ENCODE measurements around the gene ZBP1.

ZBP1 gene

GRCh38 chr20:57574954-57575353, 45.3 kb downstream of the ZBP1 start:
- Histone ChIP-seq H3K4me1 (ENCODE audit: control insufficient read depth, insufficient read depth, low read length) (peaks cover 15% of the 10 kb centered on the region), H3K4me3 (ENCODE audit: low read depth, low read length) (no peak overlapping the region), H3K36me3 (ENCODE audit: control insufficient read depth, insufficient read depth, low read length) (no peaks in the 10 kb centered on the region), H3K27ac (ENCODE audit: low read depth, low read length) (no peak overlapping the region), H3K9ac (ENCODE audit: low read length) (no peak overlapping the region), H3K9me3 (ENCODE audit: control insufficient read depth, insufficient read depth, low read depth, low read length) (no peaks in the 10 kb centered on the region), H3K27me3 (ENCODE audit: control insufficient read depth, insufficient read depth, low read length) (0 out of 2 replicates have a peak, but pooled peaks cover 5% of the 10 kb centered on the region)

- Histone ChIP-seq H3K36me3 (ENCODE audit: control insufficient read depth, insufficient read depth, low read length) (no peaks in the 10 kb centered on the region), H3K4me3 (ENCODE audit: low read depth, low read length) (no peak overlapping the region), H3K9me3 (ENCODE audit: control insufficient read depth, insufficient read depth, low read depth, low read length) (no peaks in the 10 kb centered on the region), H3K27me3 (ENCODE audit: control insufficient read depth, insufficient read depth, low read length) (0 out of 2 replicates have a peak, but pooled peaks cover 5% of the 10 kb centered on the region), H3K27ac (ENCODE audit: low read depth, low read length) (no peak overlapping the region), H3K4me1 (ENCODE audit: control insufficient read depth, insufficient read depth, low read length) (peaks cover 15% of the 10 kb centered on the region), H3K9ac (ENCODE audit: low read length) (no peak overlapping the region)
Observed at GRCh38 chr20:57573894-57574293, 46.3 kb downstream of the ZBP1 start.

- H3K27me3 ChIP-seq (ENCODE audit: control insufficient read depth, insufficient read depth, low read length), result 0 out of 2 replicates have a peak, but pooled peaks cover 5% of the 10 kb centered on the region
- H3K27ac ChIP-seq (ENCODE audit: low read depth, low read length), result no peak overlapping the region
- H3K9ac ChIP-seq (ENCODE audit: low read length), result no peak overlapping the region
- H3K4me3 ChIP-seq (ENCODE audit: low read depth, low read length), result no peak overlapping the region
- H3K4me1 ChIP-seq (ENCODE audit: control insufficient read depth, insufficient read depth, low read length), result peaks cover 15% of the 10 kb centered on the region
- H3K9me3 ChIP-seq (ENCODE audit: control insufficient read depth, insufficient read depth, low read depth, low read length), result no peaks in the 10 kb centered on the region
- no peaks in the 10 kb centered on the region for H3K36me3 ChIP-seq (ENCODE audit: control insufficient read depth, insufficient read depth, low read length)
Observed at GRCh38 chr20:57573242-57573641, 47.0 kb downstream of the ZBP1 start.

GRCh38 chr20:57571782-57572416, 48.3 kb downstream of the ZBP1 start:
- H3K4me1 ChIP-seq (ENCODE audit: control insufficient read depth, insufficient read depth, low read length), result peaks cover 15% of the 10 kb centered on the region
- H3K27ac ChIP-seq (ENCODE audit: low read depth, low read length), result no peak overlapping the region
- H3K27me3 ChIP-seq (ENCODE audit: control insufficient read depth, insufficient read depth, low read length), result 0 out of 2 replicates have a peak, but pooled peaks cover 5% of the 10 kb centered on the region
- no peaks in the 10 kb centered on the region for H3K36me3 ChIP-seq (ENCODE audit: control insufficient read depth, insufficient read depth, low read length)
- H3K9ac ChIP-seq (ENCODE audit: low read length), result no peak overlapping the region
- H3K9me3 ChIP-seq (ENCODE audit: control insufficient read depth, insufficient read depth, low read depth, low read length), result no peaks in the 10 kb centered on the region
- no peak overlapping the region for H3K4me3 ChIP-seq (ENCODE audit: low read depth, low read length)

GRCh38 chr20:57570920-57571319, 49.3 kb downstream of the ZBP1 start:
- H3K36me3 ChIP-seq (ENCODE audit: control insufficient read depth, insufficient read depth, low read length), result no peaks in the 10 kb centered on the region
- H3K27me3 ChIP-seq (ENCODE audit: control insufficient read depth, insufficient read depth, low read length), result 0 out of 2 replicates have a peak, but pooled peaks cover 5% of the 10 kb centered on the region
- no peak overlapping the region for H3K4me3 ChIP-seq (ENCODE audit: low read depth, low read length)
- H3K4me1 ChIP-seq (ENCODE audit: control insufficient read depth, insufficient read depth, low read length), result peaks cover 9% of the 10 kb centered on the region
- H3K9me3 ChIP-seq (ENCODE audit: control insufficient read depth, insufficient read depth, low read depth, low read length), result no peaks in the 10 kb centered on the region
- no peak overlapping the region for H3K9ac ChIP-seq (ENCODE audit: low read length)
- H3K27ac ChIP-seq (ENCODE audit: low read depth, low read length), result no peak overlapping the region

GRCh38 chr20:57570145-57570850, 49.9 kb downstream of the ZBP1 start:
- Histone ChIP-seq H3K9me3 (ENCODE audit: control insufficient read depth, insufficient read depth, low read depth, low read length) (no peaks in the 10 kb centered on the region), H3K27ac (ENCODE audit: low read depth, low read length) (no peak overlapping the region), H3K4me1 (ENCODE audit: control insufficient read depth, insufficient read depth, low read length) (peaks cover 8% of the 10 kb centered on the region), H3K9ac (ENCODE audit: low read length) (no peak overlapping the region), H3K27me3 (ENCODE audit: control insufficient read depth, insufficient read depth, low read length) (0 out of 2 replicates have a peak, but pooled peaks cover 5% of the 10 kb centered on the region), H3K4me3 (ENCODE audit: low read depth, low read length) (no peak overlapping the region), H3K36me3 (ENCODE audit: control insufficient read depth, insufficient read depth, low read length) (no peaks in the 10 kb centered on the region)

GRCh38 chr20:57568960-57569359, 51.3 kb downstream of the ZBP1 start:
- Histone ChIP-seq H3K9me3 (ENCODE audit: control insufficient read depth, insufficient read depth, low read depth, low read length) (no peaks in the 10 kb centered on the region), H3K36me3 (ENCODE audit: control insufficient read depth, insufficient read depth, low read length) (no peaks in the 10 kb centered on the region), H3K4me1 (ENCODE audit: control insufficient read depth, insufficient read depth, low read length) (peaks cover 8% of the 10 kb centered on the region), H3K27me3 (ENCODE audit: control insufficient read depth, insufficient read depth, low read length) (no peaks in the 10 kb centered on the region), H3K4me3 (ENCODE audit: low read depth, low read length) (no peak overlapping the region), H3K9ac (ENCODE audit: low read length) (no peak overlapping the region), H3K27ac (ENCODE audit: low read depth, low read length) (no peak overlapping the region)

- H3K27me3 ChIP-seq (ENCODE audit: control insufficient read depth, insufficient read depth, low read length), result no peaks in the 10 kb centered on the region
Observed at GRCh38 chr20:57568088-57568896, 51.9 kb downstream of the ZBP1 start.

GRCh38 chr20:57567471-57568079, 52.7 kb downstream of the ZBP1 start:
- no peaks in the 10 kb centered on the region for H3K36me3 ChIP-seq (ENCODE audit: control insufficient read depth, insufficient read depth, low read length)
- H3K9me3 ChIP-seq (ENCODE audit: control insufficient read depth, insufficient read depth, low read depth, low read length), result no peaks in the 10 kb centered on the region
- no peak overlapping the region for H3K4me3 ChIP-seq (ENCODE audit: low read depth, low read length)
- no peaks in the 10 kb centered on the region for H3K4me1 ChIP-seq (ENCODE audit: control insufficient read depth, insufficient read depth, low read length)
- no peak overlapping the region for H3K27ac ChIP-seq (ENCODE audit: low read depth, low read length)
- no peak overlapping the region for H3K9ac ChIP-seq (ENCODE audit: low read length)
- no peaks in the 10 kb centered on the region for H3K27me3 ChIP-seq (ENCODE audit: control insufficient read depth, insufficient read depth, low read length)

More at GRCh38 chr20:57568088-57568896, 51.9 kb downstream of the ZBP1 start:
- Histone ChIP-seq H3K9ac (ENCODE audit: low read length) (no peak overlapping the region), H3K27ac (ENCODE audit: low read depth, low read length) (no peak overlapping the region), H3K4me3 (ENCODE audit: low read depth, low read length) (no peak overlapping the region), H3K36me3 (ENCODE audit: control insufficient read depth, insufficient read depth, low read length) (no peaks in the 10 kb centered on the region), H3K4me1 (ENCODE audit: control insufficient read depth, insufficient read depth, low read length) (peaks cover 3% of the 10 kb centered on the region), H3K9me3 (ENCODE audit: control insufficient read depth, insufficient read depth, low read depth, low read length) (no peaks in the 10 kb centered on the region)

GRCh38 chr20:57566803-57567459, 53.3 kb downstream of the ZBP1 start:
- Histone ChIP-seq H3K9ac (ENCODE audit: low read length) (no peak overlapping the region), H3K36me3 (ENCODE audit: control insufficient read depth, insufficient read depth, low read length) (no peaks in the 10 kb centered on the region), H3K27ac (ENCODE audit: low read depth, low read length) (no peak overlapping the region), H3K9me3 (ENCODE audit: control insufficient read depth, insufficient read depth, low read depth, low read length) (no peaks in the 10 kb centered on the region), H3K4me1 (ENCODE audit: control insufficient read depth, insufficient read depth, low read length) (no peaks in the 10 kb centered on the region), H3K4me3 (ENCODE audit: low read depth, low read length) (no peak overlapping the region), H3K27me3 (ENCODE audit: control insufficient read depth, insufficient read depth, low read length) (no peaks in the 10 kb centered on the region)

Data from HUES6 (cell line).